Endothelial cell of umbilical vein (primary cell): ENCODE measurements around the gene CSF2.

ENCODE experiments used
- CTCF ChIP-seq, 2 donors: IDR thresholded peaks; 1 replicate in 1 of 2; 2 replicates in 1 of 2; pipeline ENCODE4 v1.5.1; 2011; ENCODE audit warnings: low read length in 2 of 2, mild to moderate bottlenecking in 2 of 2, moderate library complexity in 2 of 2, control low read depth in 1 of 2, inconsistent platforms in 1 of 2, low read depth in 1 of 2; ENCODE audit not compliant: insufficient read depth in 1 of 2; ENCODE audit errors: extremely low read depth in 1 of 2
- EZH2 ChIP-seq: IDR thresholded peaks from 2 replicates; pipeline ENCODE4 v1.6.1; 2012; ENCODE audit warnings: borderline replicate concordance, low read depth, mild to moderate bottlenecking, moderate library complexity, low read length, inconsistent platforms; ENCODE audit not compliant: severe bottlenecking
- FOS ChIP-seq: IDR thresholded peaks from 2 replicates; pipeline ENCODE4 v1.6.1; 2011; ENCODE audit warnings: mild to moderate bottlenecking, low read length, moderate library complexity, borderline replicate concordance; ENCODE audit not compliant: insufficient read depth
- JUN ChIP-seq: IDR thresholded peaks from 2 replicates; pipeline ENCODE4 v1.6.1; 2011; ENCODE audit warnings: borderline replicate concordance, low read depth; ENCODE audit not compliant: insufficient read length, insufficient read depth
- MAX ChIP-seq: IDR thresholded peaks from 2 replicates; pipeline ENCODE4 v1.6.1; 2011; ENCODE audit not compliant: insufficient read depth, insufficient read length
- MYC ChIP-seq: IDR thresholded peaks from one replicate; pipeline ENCODE4 v1.6.1; 2011; ENCODE audit warnings: mild to moderate bottlenecking, low read depth, low read length
- POLR2A ChIP-seq: IDR thresholded peaks from 2 replicates; pipeline ENCODE4 v1.6.1; 2012; ENCODE audit warnings: low read depth, mild to moderate bottlenecking, control low read depth, low read length
- POLR2AphosphoS5 ChIP-seq: IDR thresholded peaks from 2 replicates; pipeline ENCODE4 v1.6.1; 2012; ENCODE audit warnings: low read depth, mild to moderate bottlenecking, control low read depth, low read length, moderate library complexity; ENCODE audit not compliant: insufficient read depth

- TF ChIP-seq POLR2A: no peak
- TF ChIP-seq POLR2AphosphoS5: no peak
- peak; percentile 50 for TF ChIP-seq JUN
- TF ChIP-seq CTCF (IDR thresholded peaks at IDR 0.05; ENCODE audit: extremely low read depth in 1 of 2, insufficient read depth in 1 of 2, low read depth in 1 of 2, low read length in 2 of 2): no peak
- no peak for TF ChIP-seq EZH2
- no peak for TF ChIP-seq MAX
- TF ChIP-seq MYC: no peak
- TF ChIP-seq FOS: peak; percentile 75
Observed at GRCh38 chr5:132090107-132090506, 16.5 kb downstream of the CSF2 start.
